IPS DF 4.7 (cell line): ENCODE results near the gene SEMA3F.

Experiments used
- DNase-seq: peaks from one replicate; pipeline ENCODE4 v3.0.0-alpha.2; 2013; ENCODE audit warnings: low spot score; ENCODE audit errors: extremely low read depth

Gene SEMA3F

GRCh38 chr3:50132421-50133282, 22.5 kb upstream of the SEMA3F start:
- DNase-seq, result no peak

GRCh38 chr3:50133283-50133615, 21.9 kb upstream of the SEMA3F start:
- DNase-seq, result no peak

GRCh38 chr3:50134367-50134766, 20.8 kb upstream of the SEMA3F start:
- no peak for DNase-seq

- no peak for DNase-seq
These were observed 19.2 kb upstream of the SEMA3F start for GRCh38 chr3:50135964-50136363.

GRCh38 chr3:50136714-50137405, 18.3 kb upstream of the SEMA3F start:
- no peak for DNase-seq

- DNase-seq, result no peak
These were observed 17.6 kb upstream of the SEMA3F start for GRCh38 chr3:50137531-50137930.

- no peak for DNase-seq
These were observed 16.6 kb upstream of the SEMA3F start for GRCh38 chr3:50138266-50139200.

- no peak for DNase-seq
These were observed 15.8 kb upstream of the SEMA3F start for GRCh38 chr3:50139308-50139707.

- DNase-seq, result no peak
These were observed 15.3 kb upstream of the SEMA3F start for GRCh38 chr3:50139718-50140423.

GRCh38 chr3:50140990-50141389, 14.1 kb upstream of the SEMA3F start:
- DNase-seq, result no peak

GRCh38 chr3:50146316-50146901, 8.7 kb upstream of the SEMA3F start:
- DNase-seq, result no peak

- DNase-seq, result no peak
These were observed 8.1 kb upstream of the SEMA3F start for GRCh38 chr3:50147016-50147415.

GRCh38 chr3:50147447-50147846, 7.7 kb upstream of the SEMA3F start:
- DNase-seq, result no peak

- no peak for DNase-seq
These were observed 7.3 kb upstream of the SEMA3F start for GRCh38 chr3:50147861-50148260.

- no peak for DNase-seq
These were observed 4.7 kb upstream of the SEMA3F start for GRCh38 chr3:50150404-50150750.

- no peak for DNase-seq
These were observed 4.0 kb upstream of the SEMA3F start for GRCh38 chr3:50150863-50151686.

GRCh38 chr3:50151728-50152127, 3.4 kb upstream of the SEMA3F start:
- no peak for DNase-seq

- no peak for DNase-seq
These were observed 1.2 kb upstream of the SEMA3F start for GRCh38 chr3:50153782-50154475.

GRCh38 chr3:50154476-50154839, 666 bp upstream of the SEMA3F start:
- DNase-seq, result no peak

- no peak for DNase-seq
These were observed 361 bp downstream of the SEMA3F start for GRCh38 chr3:50155491-50155878.
